Measurements from ENCODE around the gene B3GLCT.

DNA sequence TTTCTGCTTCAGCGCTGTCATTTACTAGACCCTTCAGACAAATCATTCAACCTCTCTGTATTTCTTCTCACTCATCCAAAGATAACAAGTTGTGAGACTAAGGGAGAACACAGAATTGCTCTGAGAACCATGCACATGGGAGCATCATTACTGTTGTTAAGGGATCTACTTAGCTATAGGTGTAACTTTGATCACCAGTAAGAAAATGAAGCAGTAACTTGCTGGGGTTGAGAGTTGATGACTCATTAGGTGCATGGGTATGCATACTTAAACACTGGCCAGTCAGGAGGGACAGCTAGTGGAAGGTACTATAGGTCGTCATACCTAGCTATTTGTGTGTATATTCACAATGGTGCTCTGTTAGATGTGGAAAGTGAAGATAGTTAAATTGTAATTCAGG is 61.5 kb downstream of the B3GLCT start:
- TF ChIP-seq EZH2 (IDR thresholded peaks at IDR 0.05; ENCODE audit: insufficient read depth, poor library complexity, severe bottlenecking), result no peak
- TF ChIP-seq EZH2phosphoT487 (IDR thresholded peaks at IDR 0.05; ENCODE audit: insufficient read depth, low read depth), result no peak

Measured in GM23248 (cell line).